DND-41 (cell line): ENCODE measurements around the gene MTARC2.
"Not testable (repeated sequence)": the region's sequence is repeated elsewhere in the genome, so short reads cannot be mapped to it uniquely, and the experiment has no call there.

ENCODE experiments used
- EZH2 ChIP-seq: IDR thresholded peaks from 3 replicates; pipeline ENCODE4 v1.6.1; 2012; ENCODE audit warnings: borderline replicate concordance, low read depth, mild to moderate bottlenecking, moderate library complexity, low read length, inconsistent platforms; ENCODE audit not compliant: severe bottlenecking
- TF ChIP-seq, protein P1 (sequence below): IDR thresholded peaks from 2 replicates; pipeline ENCODE4 v1.5.1; 2012; ENCODE audit warnings: borderline replicate concordance, low read length, moderate library complexity, mild to moderate bottlenecking; ENCODE audit not compliant: poor library complexity, severe bottlenecking; ENCODE audit errors: extremely low read depth

- TF ChIP-seq, protein P1, sequence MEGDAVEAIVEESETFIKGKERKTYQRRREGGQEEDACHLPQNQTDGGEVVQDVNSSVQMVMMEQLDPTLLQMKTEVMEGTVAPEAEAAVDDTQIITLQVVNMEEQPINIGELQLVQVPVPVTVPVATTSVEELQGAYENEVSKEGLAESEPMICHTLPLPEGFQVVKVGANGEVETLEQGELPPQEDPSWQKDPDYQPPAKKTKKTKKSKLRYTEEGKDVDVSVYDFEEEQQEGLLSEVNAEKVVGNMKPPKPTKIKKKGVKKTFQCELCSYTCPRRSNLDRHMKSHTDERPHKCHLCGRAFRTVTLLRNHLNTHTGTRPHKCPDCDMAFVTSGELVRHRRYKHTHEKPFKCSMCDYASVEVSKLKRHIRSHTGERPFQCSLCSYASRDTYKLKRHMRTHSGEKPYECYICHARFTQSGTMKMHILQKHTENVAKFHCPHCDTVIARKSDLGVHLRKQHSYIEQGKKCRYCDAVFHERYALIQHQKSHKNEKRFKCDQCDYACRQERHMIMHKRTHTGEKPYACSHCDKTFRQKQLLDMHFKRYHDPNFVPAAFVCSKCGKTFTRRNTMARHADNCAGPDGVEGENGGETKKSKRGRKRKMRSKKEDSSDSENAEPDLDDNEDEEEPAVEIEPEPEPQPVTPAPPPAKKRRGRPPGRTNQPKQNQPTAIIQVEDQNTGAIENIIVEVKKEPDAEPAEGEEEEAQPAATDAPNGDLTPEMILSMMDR = not testable (repeated sequence)
- TF ChIP-seq EZH2 = not testable (repeated sequence)
Measured at GRCh38 chr1:220736283-220736682, 11.8 kb upstream of the MTARC2 start.
